ENCODE results near the gene CSNK2B.

DNA sequence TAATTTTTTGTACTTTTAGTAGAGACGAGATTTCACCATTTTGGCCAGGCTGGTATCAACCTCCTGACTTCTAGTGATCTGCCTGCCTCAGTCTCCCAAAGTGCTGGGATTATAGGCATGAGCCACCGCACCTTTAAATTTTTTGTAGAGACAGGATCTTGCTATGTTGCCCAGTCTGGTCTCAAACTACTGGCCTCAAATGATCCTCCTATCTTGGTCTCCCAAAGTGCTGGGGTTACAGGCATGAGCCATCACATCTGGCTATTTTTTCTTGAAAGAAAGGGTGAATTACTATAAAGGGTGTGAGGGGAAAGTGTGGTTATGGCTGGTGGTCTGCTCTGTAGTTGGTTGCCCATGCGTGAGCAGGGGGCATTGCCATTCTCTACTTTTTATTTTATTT lies 42.3 kb downstream of the CSNK2B start:
- TF ChIP-seq, protein P1, sequence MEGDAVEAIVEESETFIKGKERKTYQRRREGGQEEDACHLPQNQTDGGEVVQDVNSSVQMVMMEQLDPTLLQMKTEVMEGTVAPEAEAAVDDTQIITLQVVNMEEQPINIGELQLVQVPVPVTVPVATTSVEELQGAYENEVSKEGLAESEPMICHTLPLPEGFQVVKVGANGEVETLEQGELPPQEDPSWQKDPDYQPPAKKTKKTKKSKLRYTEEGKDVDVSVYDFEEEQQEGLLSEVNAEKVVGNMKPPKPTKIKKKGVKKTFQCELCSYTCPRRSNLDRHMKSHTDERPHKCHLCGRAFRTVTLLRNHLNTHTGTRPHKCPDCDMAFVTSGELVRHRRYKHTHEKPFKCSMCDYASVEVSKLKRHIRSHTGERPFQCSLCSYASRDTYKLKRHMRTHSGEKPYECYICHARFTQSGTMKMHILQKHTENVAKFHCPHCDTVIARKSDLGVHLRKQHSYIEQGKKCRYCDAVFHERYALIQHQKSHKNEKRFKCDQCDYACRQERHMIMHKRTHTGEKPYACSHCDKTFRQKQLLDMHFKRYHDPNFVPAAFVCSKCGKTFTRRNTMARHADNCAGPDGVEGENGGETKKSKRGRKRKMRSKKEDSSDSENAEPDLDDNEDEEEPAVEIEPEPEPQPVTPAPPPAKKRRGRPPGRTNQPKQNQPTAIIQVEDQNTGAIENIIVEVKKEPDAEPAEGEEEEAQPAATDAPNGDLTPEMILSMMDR (conservative IDR thresholded peaks at IDR 0.05), result no peak
- no peak for TF ChIP-seq EZH2 (IDR thresholded peaks at IDR 0.05; ENCODE audit: low read depth)
